H1 (cell line): ENCODE data around the gene HTR2B. TPM values are rescaled to one million over a fixed set of nuclear protein-coding genes. Genes with fewer than 3 reads are reported as not detected.

Experiments
- CTCF ChIA-PET: fragments of 300-600 bp; sonication (Branson Sonifier 250); formaldehyde crosslinking; loops from one replicate; lab custom pipeline; 2021; ENCODE audit not compliant: partially characterized antibody; lab: Charles Lee
- POLR2A ChIA-PET: fragments of 300-600 bp; sonication (Branson Sonifier 250); formaldehyde crosslinking; loops from one replicate; lab custom pipeline; 2021; ENCODE audit warnings: inconsistent platforms; ENCODE audit not compliant: partially characterized antibody; lab: Charles Lee
- DNase-seq, 2 experiments: peaks; one replicate each; pipeline versions ENCODE4 v3.0.0 to v3.0.0-alpha.2; 2010 to 2022; ENCODE audit warnings: low spot score in 2 of 2, low read depth in 1 of 2, mixed read lengths in 1 of 2
- FAIRE-seq: peaks from 2 replicates; lab custom pipeline; 2011; peaks lifted over from hg19 to GRCh38; lab: Jason Lieb, UNC
- H2AFZ ChIP-seq: 2 replicates; pipeline ENCODE4 v1.8.1; 2012; ENCODE audit warnings: low read length, inconsistent platforms
- H2AK5ac ChIP-seq: 2 replicates; pipeline ENCODE4 v1.6.1; 2013; ENCODE audit warnings: low read depth, low read length
- H2BK120ac ChIP-seq: replicated peaks from 2 replicates; pipeline ENCODE3; 2013; ENCODE audit warnings: low read depth, low read length, inconsistent platforms
- H2BK12ac ChIP-seq: 2 replicates; pipeline ENCODE4 v1.6.1; 2013; ENCODE audit warnings: low read depth, low read length
- H2BK15ac ChIP-seq: 2 replicates; pipeline ENCODE4 v1.6.1; 2013; ENCODE audit warnings: low read length
- H2BK20ac ChIP-seq: 2 replicates; pipeline ENCODE4 v1.6.1; 2013; ENCODE audit warnings: low read length
- H2BK5ac ChIP-seq: 2 replicates; pipeline ENCODE4 v1.6.1; 2013; ENCODE audit warnings: low read depth, low read length
- H3K14ac ChIP-seq: 2 replicates; pipeline ENCODE4 v1.6.1; 2013; ENCODE audit warnings: inconsistent platforms; ENCODE audit not compliant: insufficient read length
- H3K18ac ChIP-seq: 2 replicates; pipeline ENCODE4 v1.6.1; 2013; ENCODE audit warnings: low read length; ENCODE audit errors: extremely low read depth
- H3K23ac ChIP-seq: 2 replicates; pipeline ENCODE4 v1.6.1; 2013; ENCODE audit warnings: inconsistent platforms; ENCODE audit not compliant: insufficient read length
- H3K23me2 ChIP-seq: 2 replicates; pipeline ENCODE4 v1.6.1; 2013; ENCODE audit warnings: low read depth, low read length
- H3K27ac ChIP-seq: 2 replicates; pipeline ENCODE4 v1.6.1; 2011; ENCODE audit warnings: low read depth, low read length, inconsistent platforms
- H3K27me3 ChIP-seq, 4 experiments: replicated peaks in 1 of 4; 1 replicate in 1 of 4; 2 replicates in 3 of 4; pipeline versions ENCODE4 v1.6.1 to v1.8.1; 2011 to 2013; ENCODE audit warnings: low read length in 3 of 4, mild to moderate bottlenecking in 3 of 4, inconsistent platforms in 2 of 4, mixed read lengths in 2 of 4, moderate library complexity in 1 of 4; ENCODE audit not compliant: control insufficient read depth in 3 of 4, insufficient read depth in 3 of 4; ENCODE audit errors: extremely low read depth in 1 of 4
- H3K36me3 ChIP-seq, 4 experiments: 2 replicates each; pipeline versions ENCODE4 v1.6.1 to v1.8.1; 2011 to 2013; ENCODE audit warnings: mild to moderate bottlenecking in 4 of 4, low read length in 3 of 4, moderate library complexity in 2 of 4, control low read depth in 1 of 4, inconsistent platforms in 1 of 4; ENCODE audit not compliant: insufficient read depth in 4 of 4, control insufficient read depth in 2 of 4
- H3K4ac ChIP-seq: replicated peaks from 2 replicates; pipeline ENCODE3; 2013; ENCODE audit warnings: low read length, low read depth, mixed read lengths, inconsistent platforms; ENCODE audit not compliant: insufficient read length
- H3K4me1 ChIP-seq, 4 experiments: replicated peaks in 1 of 4; 1 replicate in 1 of 4; 2 replicates in 3 of 4; pipeline versions ENCODE4 v1.6.1 to v1.8.1; 2011 to 2013; ENCODE audit warnings: low read length in 3 of 4, inconsistent platforms in 2 of 4, mixed read lengths in 1 of 4; ENCODE audit not compliant: insufficient read depth in 4 of 4, control insufficient read depth in 3 of 4
- H3K4me2 ChIP-seq, 2 experiments: 2 replicates each; pipeline versions ENCODE4 v1.6.1 to v1.8.1; 2011 to 2013; ENCODE audit warnings: low read depth in 2 of 2, low read length in 2 of 2, control low read depth in 1 of 2, inconsistent platforms in 1 of 2, mild to moderate bottlenecking in 1 of 2; ENCODE audit not compliant: insufficient read depth in 1 of 2
- H3K4me3 ChIP-seq, 4 experiments: fragments of 200-600, 300-600 bp in 1 of 4; sonication (generic), shearing (Covaris generic), sonication (Bioruptor Twin) in 1 of 4; 2 replicates each; pipeline versions ENCODE4 v1.5.1 to v1.8.1; 2011 to 2016; ENCODE audit warnings: low read length in 4 of 4, low read depth in 3 of 4, control low read depth in 2 of 4, inconsistent platforms in 2 of 4, mild to moderate bottlenecking in 2 of 4, mixed read lengths in 1 of 4, moderate library complexity in 1 of 4; ENCODE audit not compliant: insufficient read depth in 2 of 4; ENCODE audit errors: extremely low read depth in 1 of 4
- H3K56ac ChIP-seq: replicated peaks from 2 replicates; pipeline ENCODE3; 2013; ENCODE audit warnings: low read depth, mild to moderate bottlenecking, mixed read lengths, low read length, inconsistent platforms; ENCODE audit not compliant: insufficient read length
- H3K79me1 ChIP-seq: 2 replicates; pipeline ENCODE4 v1.6.1; 2013; ENCODE audit warnings: low read depth, low read length, control low read depth
- H3K79me2 ChIP-seq, 2 experiments: 2 replicates each; pipeline versions ENCODE4 v1.6.1 to v1.8.1; 2012 to 2013; ENCODE audit warnings: low read length in 2 of 2, mild to moderate bottlenecking in 2 of 2, inconsistent platforms in 1 of 2; ENCODE audit not compliant: insufficient read depth in 2 of 2, control insufficient read depth in 1 of 2
- H3K9ac ChIP-seq, 4 experiments: replicated peaks in 1 of 4; 1 replicate in 1 of 4; 2 replicates in 3 of 4; pipeline versions ENCODE4 v1.6.1 to v1.8.1; 2011 to 2013; ENCODE audit warnings: low read depth in 3 of 4, low read length in 3 of 4, control low read depth in 2 of 4, mild to moderate bottlenecking in 2 of 4, moderate library complexity in 2 of 4, inconsistent platforms in 1 of 4; ENCODE audit errors: extremely low read depth in 1 of 4
- H3K9me3 ChIP-seq, 2 experiments: 2 replicates each; pipeline versions ENCODE4 v1.6.1 to v1.8.1; 2012 to 2013; ENCODE audit warnings: mild to moderate bottlenecking in 2 of 2, moderate library complexity in 2 of 2, control low read depth in 1 of 2, inconsistent platforms in 1 of 2, low read depth in 1 of 2, low read length in 1 of 2, mixed read lengths in 1 of 2; ENCODE audit not compliant: insufficient read depth in 2 of 2
- H4K20me1 ChIP-seq, 2 experiments: replicated peaks in 1 of 2; 2 replicates each; pipeline versions ENCODE3 to v1.8.1; 2011 to 2013; ENCODE audit warnings: inconsistent platforms in 2 of 2, low read length in 2 of 2, mild to moderate bottlenecking in 1 of 2; ENCODE audit not compliant: insufficient read depth in 2 of 2, control insufficient read depth in 1 of 2
- H4K5ac ChIP-seq: 2 replicates; pipeline ENCODE4 v1.6.1; 2013; ENCODE audit warnings: low read length, low read depth, mixed read lengths, inconsistent platforms; ENCODE audit not compliant: insufficient read length
- H4K8ac ChIP-seq: 2 replicates; pipeline ENCODE4 v1.8.0; 2013; ENCODE audit warnings: mild to moderate bottlenecking, moderate library complexity, low read length, inconsistent platforms; ENCODE audit not compliant: insufficient read depth; ENCODE audit errors: extremely low read depth
- H4K91ac ChIP-seq: replicated peaks from 2 replicates; pipeline ENCODE3; 2013; ENCODE audit warnings: low read length, mixed read lengths, inconsistent platforms; ENCODE audit not compliant: insufficient read length
- ATF2 ChIP-seq: IDR thresholded peaks from 2 replicates; pipeline ENCODE4 v1.6.1; 2012; ENCODE audit warnings: low read length, inconsistent platforms
- CREB1 ChIP-seq: IDR thresholded peaks from 2 replicates; pipeline ENCODE4 v1.6.1; 2012; ENCODE audit warnings: inconsistent platforms
- JUND ChIP-seq: IDR thresholded peaks from 2 replicates; pipeline ENCODE4 v1.6.1; 2011; ENCODE audit warnings: mild to moderate bottlenecking, improper control_type of control experiment, low read length
- KDM1A ChIP-seq: fragments of 200-600, 300-600 bp; sonication (generic); IDR thresholded peaks from 2 replicates; pipeline ENCODE4 v1.7.1; 2016; ENCODE audit warnings: mild to moderate bottlenecking, low read length, borderline replicate concordance
- KDM4A ChIP-seq: IDR thresholded peaks from one replicate; pipeline ENCODE4 v1.7.1; 2012; ENCODE audit warnings: low read depth, mild to moderate bottlenecking, moderate library complexity, low read length, inconsistent platforms; ENCODE audit not compliant: severe bottlenecking
- RAD21 ChIP-seq, 2 experiments: IDR thresholded peaks in 1 of 2; conservative IDR thresholded peaks in 1 of 2; 2 replicates each; pipeline ENCODE4 v1.6.1; 2011; ENCODE audit warnings: low read depth in 2 of 2, low read length in 2 of 2, improper control_type of control experiment in 1 of 2, inconsistent platforms in 1 of 2, mild to moderate bottlenecking in 1 of 2, moderate library complexity in 1 of 2
- RNF2 ChIP-seq: fragments of 200-900, 300-1000 bp; sonication (generic); IDR thresholded peaks from 2 replicates; pipeline ENCODE4 v1.7.1; 2016; ENCODE audit warnings: borderline replicate concordance, low read depth, mild to moderate bottlenecking, antibody characterized with exemption, low read length; ENCODE audit not compliant: poor library complexity, severe bottlenecking; ENCODE audit errors: missing control alignments
- SP1 ChIP-seq: IDR thresholded peaks from 2 replicates; pipeline ENCODE4 v1.6.1; 2011; ENCODE audit warnings: low read depth, low read length
- SRF ChIP-seq: IDR thresholded peaks from 2 replicates; pipeline ENCODE4 v1.6.1; 2011; ENCODE audit warnings: mild to moderate bottlenecking, low read depth, low read length, moderate library complexity
- TBP ChIP-seq: IDR thresholded peaks from 2 replicates; pipeline ENCODE4 v1.6.1; 2011; ENCODE audit warnings: low read depth, low read length, improper control_type of control experiment
- USF2 ChIP-seq: IDR thresholded peaks from 2 replicates; pipeline ENCODE4 v1.6.1; 2011; ENCODE audit warnings: low read length, improper control_type of control experiment
- WGBS, 2 experiments: shearing (Covaris generic) in 1 of 2; methylation state at CpG; one replicate each; pipeline versions ENCODE4 v1.1.6 to v1.1.7; 2013 to 2015; ENCODE audit warnings: low lambda C conversion rate in 2 of 2, mixed read lengths in 2 of 2, inconsistent platforms in 1 of 2, low coverage in 1 of 2, missing lambda C conversion rate in 1 of 2; ENCODE audit not compliant: insufficient replicate concordance in 2 of 2, insufficient coverage in 1 of 2, insufficient read length in 1 of 2; ENCODE audit errors: extremely low coverage in 1 of 2, missing lambda C conversion rate in 1 of 2; 5-methylcytosine and 5-hydroxymethylcytosine counted together
- polyA plus RNA-seq, 7 experiments: library from polyadenylated mRNA; depleted of rRNA in 3 of 7; stranded (reverse) in 5 of 7; unstranded in 2 of 7; fragments of >200 nt in 5 of 7; fragments of 200-250 nt in 2 of 7; gene quantifications; 1 replicate in 5 of 7; 2 replicates in 1 of 7; 4 replicates in 1 of 7; pipeline versions ENCODE4 v1.2.1 to v1.2.3, GENCODE V29; 2011 to 2013; ENCODE audit warnings: missing spikeins in 2 of 7, mixed read lengths in 2 of 7
- total RNA-seq: library from RNA; stranded (reverse); fragmentation: NEBNext Ultra II Directional; extraction: Animal tissue kit (Norgen Biotek cat#: 25700); gene quantifications from 2 replicates; pipeline ENCODE4 v1.2.1, GENCODE V29; 2021

HTR2B gene
- total and polyA plus RNA-seq, 2 of the 8 experiments (the other 6 are each of a cell fraction or from before 2014, with no cell fraction given), result not detected

GRCh38 chr2:231170055-231170454, 45.2 kb upstream of the HTR2B start:
- no peak overlapping the region for H3K56ac ChIP-seq
- ChIA-PET POLR2A (interaction anchor here (0.9 kb wide), 1 partner anchor 9 kb away, joined by 3 read pairs; no protein-coding TSS in a partner anchor), CTCF (no interaction called here)
- no peaks in the 10 kb centered on the region for H4K20me1 ChIP-seq
- no peak overlapping the region for H2BK20ac ChIP-seq
- no peak overlapping the region for H3K18ac ChIP-seq
- no peak overlapping the region for H3K4me2 ChIP-seq
- H2BK15ac ChIP-seq, result no peak overlapping the region
- no peak overlapping the region for H3K4ac ChIP-seq
- H4K5ac ChIP-seq, result no peak overlapping the region
- no peaks in the 10 kb centered on the region for H3K79me2 ChIP-seq
- no peaks in the 10 kb centered on the region for H3K23me2 ChIP-seq
- no peak overlapping the region for H2AFZ ChIP-seq
- peaks cover 10 to 60% (median 42%) of the 10 kb centered on the region in 4 experiments for H3K36me3 ChIP-seq
- H2AK5ac ChIP-seq, result no peak overlapping the region
- no peaks in the 10 kb centered on the region for H3K27me3 ChIP-seq
- H4K8ac ChIP-seq, result no peak overlapping the region
- 87% methylated on average over 1 of the region's 1 CpG; no CpG with 5 or more reads in 1 of the 2 experiments for WGBS, 2 experiments
- H2BK5ac ChIP-seq, result no peak overlapping the region
- H3K9me3 ChIP-seq, result no peaks in the 10 kb centered on the region
- no peak overlapping the region for H2BK120ac ChIP-seq
- H4K91ac ChIP-seq, result no peak overlapping the region
- no peak overlapping the region for H3K27ac ChIP-seq
- H3K9ac ChIP-seq, result no peak overlapping the region
- no peaks in the 10 kb centered on the region for H3K4me1 ChIP-seq
- DNase-seq (no peak), FAIRE-seq (no peak)
- H3K79me1 ChIP-seq, result no peaks in the 10 kb centered on the region
- H3K4me3 ChIP-seq, result no peak overlapping the region
- no peak overlapping the region for H2BK12ac ChIP-seq
- no peak overlapping the region for H3K14ac ChIP-seq
- no peak overlapping the region for H3K23ac ChIP-seq
- TF ChIP-seq TBP, result no peak
- no peak for TF ChIP-seq KDM1A
- no peak for TF ChIP-seq SRF
- TF ChIP-seq KDM4A, result no peak
- no peak for TF ChIP-seq CREB1
- no peak for TF ChIP-seq RNF2
- no peak for TF ChIP-seq USF2
- no peak for TF ChIP-seq RAD21 (IDR thresholded peaks at IDR 0.05 in 1 of 2, conservative IDR thresholded peaks at IDR 0.05 in 1 of 2; ENCODE audit: low read depth in 2 of 2, low read length in 2 of 2)
- no peak for TF ChIP-seq JUND
- no peak for TF ChIP-seq ATF2
- no peak for TF ChIP-seq SP1
